Right renal cortex interstitium (tissue), 3 donors: ENCODE results near the gene EFHC1. TPM values are rescaled to one million over a fixed set of nuclear protein-coding genes. Genes with fewer than 3 reads are reported as not detected.

ENCODE experiments used
- DNase-seq, 3 donors: peaks; one replicate each; pipeline ENCODE4 v3.0.0-alpha.2; 2013; ENCODE audit warnings: low read depth in 3 of 3, low spot score in 2 of 3
- polyA plus RNA-seq, 3 donors: library from polyadenylated mRNA; unstranded; fragments of 120-200 nt; gene quantifications; one replicate each; pipeline ENCODE4 v1.2.1, GENCODE V29; 2013; ENCODE audit not compliant: insufficient read length in 3 of 3

The EFHC1 gene
- polyA plus RNA-seq, 3 donors, result 56.8 to 62.5 (median 60.2) TPM

- no peak for DNase-seq
Observed at GRCh38 chr6:52550014-52550575, 130.0 kb downstream of the EFHC1 start.

- DNase-seq, result no peak
Observed at GRCh38 chr6:52550870-52551269, 130.7 kb downstream of the EFHC1 start.

DNA sequence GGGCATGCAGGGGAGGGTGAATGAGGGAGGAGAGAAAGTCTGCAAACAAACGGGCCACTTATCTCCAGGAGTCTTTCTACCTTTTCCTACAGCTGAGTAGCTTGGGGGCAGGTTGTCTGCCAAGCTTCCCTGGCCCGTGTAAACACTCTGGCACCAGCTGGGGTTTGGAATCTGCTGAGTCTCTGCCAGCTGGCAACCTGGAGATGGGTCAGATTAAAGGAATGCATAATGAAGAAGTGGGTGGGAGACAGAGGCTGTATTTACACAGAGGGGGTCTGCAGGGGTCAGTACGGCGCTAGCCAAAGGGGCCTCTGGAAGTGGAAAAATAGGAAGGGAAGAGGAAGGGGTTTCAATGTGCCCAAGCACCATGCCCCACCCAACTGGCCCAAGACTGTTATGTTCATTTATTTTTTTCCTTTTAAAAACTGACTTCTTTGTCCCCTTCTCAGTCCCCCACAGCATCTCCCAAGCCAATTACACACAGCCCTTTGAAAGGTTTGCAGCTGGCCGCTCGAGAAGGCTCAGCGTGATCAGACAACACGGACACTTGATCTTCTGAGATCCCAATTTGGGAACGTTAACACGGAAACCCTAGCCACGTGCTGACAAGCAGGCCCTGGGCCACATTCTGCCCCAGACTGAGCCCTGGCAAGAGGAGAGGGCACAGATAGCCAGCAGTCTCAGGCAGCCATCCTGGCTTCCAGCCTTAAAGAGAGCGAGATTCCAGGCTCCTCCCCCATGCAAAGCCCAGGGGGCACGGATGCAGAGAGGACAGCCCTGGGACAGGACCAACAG is 131.5 kb downstream of the EFHC1 start:
- peak in 2 of 3 donors; percentile 37 to 52 for DNase-seq

DNA sequence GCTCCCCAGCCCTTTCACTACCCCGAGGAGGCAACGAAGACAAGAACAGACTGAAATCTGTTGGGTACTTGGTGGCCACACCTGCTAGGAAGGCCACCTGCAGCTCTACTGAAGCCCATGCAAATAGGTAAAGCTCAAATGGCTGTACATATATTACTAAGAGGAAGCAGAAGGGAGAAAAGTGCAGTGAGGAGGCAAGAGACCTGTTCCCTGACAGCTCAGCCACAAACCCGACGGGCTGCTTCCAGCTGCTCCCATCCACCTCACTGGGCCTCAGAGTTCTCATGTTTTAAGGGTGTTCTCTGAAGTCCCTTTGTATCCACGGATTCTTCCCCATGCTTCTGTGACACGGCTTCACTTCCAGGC is 132.1 kb downstream of the EFHC1 start:
- DNase-seq, result no peak

- DNase-seq, result no peak
Observed at GRCh38 chr6:52553158-52553557, 133.0 kb downstream of the EFHC1 start.

DNA sequence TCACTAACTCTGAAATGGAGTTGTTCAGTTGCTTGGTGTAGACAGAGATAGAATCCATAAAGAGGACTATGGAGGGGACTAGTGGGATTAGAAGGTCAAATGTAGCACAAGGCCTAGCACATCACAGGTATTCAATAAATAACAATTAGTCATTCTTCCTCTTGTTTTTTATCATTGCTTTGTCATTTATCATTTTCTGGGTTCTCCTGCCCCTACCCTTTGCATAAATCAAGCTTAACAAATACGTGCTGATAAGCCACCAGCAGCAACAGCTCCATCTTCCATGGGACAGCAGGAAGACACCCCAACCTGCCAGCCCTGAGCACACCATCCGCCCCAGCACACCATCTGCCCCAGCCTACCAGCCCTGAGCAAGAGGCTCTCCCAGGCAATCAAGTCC is 133.6 kb downstream of the EFHC1 start:
- no peak for DNase-seq

DNA sequence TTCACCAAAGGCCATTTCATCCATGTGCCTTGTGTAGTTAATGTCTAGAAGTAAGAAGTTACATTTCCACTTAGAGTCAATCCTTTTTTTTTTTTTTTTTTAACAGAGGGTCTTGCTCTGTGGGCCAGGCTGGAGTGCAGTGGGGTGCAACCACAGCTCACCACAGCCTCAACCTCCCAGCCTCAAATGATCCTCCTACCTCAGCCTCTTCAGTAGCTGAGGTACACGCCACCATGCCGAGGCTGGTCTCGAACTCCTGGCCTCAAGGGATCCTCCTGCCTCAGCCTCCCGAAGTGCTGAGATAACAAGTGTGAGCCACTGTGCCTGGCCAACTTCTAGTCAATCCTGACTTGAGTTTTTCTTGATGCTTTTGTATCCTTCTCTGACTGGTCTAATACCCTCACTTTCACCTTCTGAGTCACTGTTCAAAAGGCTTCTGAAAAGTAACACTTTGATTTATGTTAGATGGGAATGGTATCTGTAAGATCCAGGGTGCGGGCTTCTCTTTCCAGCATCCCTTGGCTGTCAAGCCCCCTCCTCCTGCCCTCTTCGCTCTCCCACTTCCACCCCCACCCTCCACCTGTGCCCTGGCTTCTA is 134.6 kb downstream of the EFHC1 start:
- DNase-seq, result no peak

DNA sequence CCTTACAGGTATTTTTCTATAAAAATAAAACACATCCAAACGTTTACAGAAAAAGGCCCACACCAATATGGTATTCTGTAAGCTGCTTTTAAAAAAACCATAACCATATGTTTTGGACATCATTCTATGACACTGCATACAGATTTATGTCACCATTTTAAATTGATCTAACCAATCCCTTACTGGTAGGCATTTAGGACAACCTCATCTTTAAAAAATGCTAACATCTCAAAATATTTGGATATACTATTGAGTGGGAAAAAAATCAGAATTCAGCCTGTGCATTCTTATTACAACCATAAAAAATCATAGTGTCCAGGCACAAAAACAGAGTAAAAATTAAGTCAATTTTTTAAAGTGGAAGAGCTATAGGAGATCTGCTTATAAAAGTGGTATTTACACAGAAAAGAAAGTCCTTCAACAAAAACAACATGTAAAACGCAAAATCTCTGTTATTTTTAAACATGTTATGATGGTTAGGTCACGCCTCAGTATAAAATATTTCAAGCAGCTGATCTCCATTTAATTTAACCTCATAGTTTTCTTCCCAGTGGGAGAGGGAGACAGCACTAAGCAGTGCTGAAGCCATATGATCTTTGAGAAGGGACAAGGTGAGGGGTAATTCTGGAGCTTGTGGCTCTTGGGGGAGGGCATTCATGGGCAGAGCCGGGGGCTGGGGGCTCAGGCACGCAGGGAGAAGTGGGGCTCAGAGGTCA is 135.5 kb downstream of the EFHC1 start:
- no peak for DNase-seq

DNA sequence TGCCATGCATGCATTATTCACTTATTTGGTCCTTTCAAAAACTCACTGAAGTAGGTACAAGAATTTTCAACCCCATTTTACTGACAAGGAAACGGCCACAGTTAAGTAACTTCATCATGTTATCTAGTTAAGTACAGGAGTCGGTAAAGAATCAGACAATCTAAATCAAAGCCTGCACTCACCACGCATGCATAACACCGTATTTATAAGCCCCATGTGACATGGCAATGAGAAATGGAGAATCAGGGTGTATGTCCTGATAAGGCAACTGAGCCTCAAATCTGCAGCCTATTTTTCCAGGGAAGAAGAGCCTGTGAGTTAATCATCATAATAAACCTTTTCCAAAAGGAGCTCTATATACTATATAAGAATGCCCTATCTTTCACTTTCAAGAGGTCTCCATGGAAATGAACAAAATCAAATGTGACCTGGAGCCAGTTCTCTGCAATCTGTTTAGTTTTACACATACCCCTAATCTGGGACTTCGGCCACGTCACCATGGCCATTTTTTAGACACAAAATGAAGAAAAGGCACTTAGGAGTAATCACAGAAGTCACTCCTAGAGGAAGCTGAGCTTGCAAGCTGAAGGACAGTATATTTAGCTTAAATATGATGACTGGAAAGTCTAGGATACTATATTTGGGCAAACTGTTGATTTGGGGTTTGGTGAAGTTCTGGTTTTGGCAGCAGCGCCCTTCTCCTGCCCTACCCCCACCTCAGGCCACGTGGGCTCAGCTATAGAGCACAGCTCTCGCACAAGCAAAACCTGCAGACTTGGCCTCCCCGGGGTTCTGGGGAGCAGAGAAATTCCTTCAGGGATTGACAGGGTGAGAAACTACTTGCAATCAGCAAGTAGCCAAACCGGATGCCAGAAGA is 137.5 kb downstream of the EFHC1 start:
- DNase-seq, result no peak

GRCh38 chr6:52558266-52559000 is 138.3 kb downstream of the EFHC1 start:
- no peak for DNase-seq

DNA sequence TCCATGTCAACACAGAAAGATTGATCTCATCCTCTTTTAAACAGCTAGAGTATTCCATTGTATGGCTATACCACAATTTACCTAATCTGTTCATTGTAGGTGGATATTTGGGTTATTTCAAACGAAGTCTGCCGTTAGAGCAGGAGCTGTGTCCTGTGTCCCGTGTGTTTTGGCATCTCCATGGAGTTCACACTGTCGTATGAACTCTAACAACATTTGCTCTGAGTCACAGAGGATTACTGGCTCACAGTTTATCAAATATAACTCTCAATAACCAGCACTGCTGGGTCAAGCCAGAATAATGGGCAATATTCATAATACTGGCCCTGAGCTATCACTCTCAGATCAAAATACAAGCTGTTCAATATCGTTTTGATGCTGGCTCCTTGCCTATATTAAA is 140.3 kb downstream of the EFHC1 start:
- DNase-seq, result no peak

DNA sequence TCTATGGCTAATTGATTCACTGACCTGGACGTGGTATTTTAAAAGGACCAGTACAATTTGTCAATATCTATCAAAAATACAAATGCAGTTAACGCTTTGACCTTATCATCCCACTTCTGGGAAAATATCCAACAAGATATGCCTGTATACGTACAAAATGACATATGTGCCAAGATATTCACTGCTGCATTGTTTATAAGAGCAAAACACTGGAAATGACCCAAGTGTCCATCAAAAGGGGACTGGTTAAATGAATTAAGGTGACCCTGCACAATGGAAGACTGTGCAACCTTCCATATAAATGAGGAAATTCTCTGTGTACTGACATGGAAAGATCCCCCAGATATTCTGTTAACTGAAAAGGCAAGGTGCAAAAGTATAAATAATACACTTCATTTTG is 142.8 kb downstream of the EFHC1 start:
- DNase-seq, result no peak

GRCh38 chr6:52564856-52565255 is 144.7 kb downstream of the EFHC1 start:
- DNase-seq, result no peak

- DNase-seq, result no peak
Observed at GRCh38 chr6:52566201-52566600, 146.1 kb downstream of the EFHC1 start.

DNA sequence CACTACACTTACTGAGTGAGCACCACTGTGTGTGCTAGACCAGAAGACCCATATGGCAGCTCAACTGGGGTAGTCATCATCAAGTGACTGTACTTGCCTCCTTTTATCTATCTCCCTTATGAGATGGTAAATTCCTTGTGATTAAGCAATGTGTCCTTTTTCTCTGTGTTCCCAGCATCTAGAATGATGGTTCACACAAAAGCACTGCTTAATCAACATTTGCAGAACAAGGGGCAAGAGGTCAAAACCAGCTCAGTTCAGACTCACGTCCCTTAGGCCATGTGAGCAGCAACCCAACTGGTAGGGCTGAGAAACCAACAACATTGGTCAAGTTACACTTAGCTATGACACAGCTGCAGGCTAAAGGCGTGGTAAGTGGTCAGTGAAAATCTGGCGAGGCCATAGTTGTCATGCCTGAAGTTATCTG is 146.7 kb downstream of the EFHC1 start:
- DNase-seq, result no peak

DNA sequence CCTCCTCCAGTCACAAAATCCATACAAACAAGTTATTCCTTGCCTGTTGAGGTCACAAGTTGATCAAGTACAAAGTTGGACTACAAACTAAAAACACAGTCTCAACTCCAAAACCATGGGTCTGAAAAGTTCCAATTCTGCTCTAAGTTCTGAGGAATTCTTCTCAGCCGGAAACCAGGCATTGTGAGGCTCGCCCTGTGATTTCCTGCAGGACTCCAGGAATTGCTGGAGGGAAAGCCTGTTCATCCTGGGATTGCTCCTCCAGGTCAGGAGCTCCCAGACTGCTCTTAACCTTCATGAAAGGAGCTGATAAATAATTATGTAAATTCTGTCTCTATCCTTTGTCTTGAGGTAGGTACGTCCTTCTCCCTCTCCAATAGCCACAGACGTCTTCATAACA is 148.2 kb downstream of the EFHC1 start:
- DNase-seq, result no peak

GRCh38 chr6:52570291-52570700 is 150.2 kb downstream of the EFHC1 start:
- DNase-seq, result no peak

- DNase-seq, result peak in 1 of 3 donors; percentile 56
Observed at GRCh38 chr6:52571099-52571755, 151.1 kb downstream of the EFHC1 start.

DNA sequence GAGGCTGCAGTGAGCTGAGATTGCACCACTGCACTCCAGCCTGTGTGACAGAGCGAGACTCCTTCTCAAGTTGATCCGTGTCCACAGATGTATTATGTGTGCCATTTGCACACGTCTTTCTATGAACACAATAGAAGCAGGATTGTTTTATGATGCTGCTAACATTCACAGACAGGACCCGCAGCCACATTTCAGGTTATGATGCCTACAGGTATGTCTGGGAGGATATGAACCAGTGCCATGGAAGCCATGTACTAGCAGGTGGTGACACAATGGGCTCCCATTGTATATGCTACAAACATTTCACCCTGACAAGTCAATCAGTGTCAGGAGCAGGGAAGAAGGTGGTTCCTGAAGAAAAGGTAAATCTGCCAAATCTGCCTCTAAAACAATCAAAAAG is 152.4 kb downstream of the EFHC1 start:
- no peak for DNase-seq
